ENCODE results near the gene GRAMD1B.

GRAMD1B gene

DNA sequence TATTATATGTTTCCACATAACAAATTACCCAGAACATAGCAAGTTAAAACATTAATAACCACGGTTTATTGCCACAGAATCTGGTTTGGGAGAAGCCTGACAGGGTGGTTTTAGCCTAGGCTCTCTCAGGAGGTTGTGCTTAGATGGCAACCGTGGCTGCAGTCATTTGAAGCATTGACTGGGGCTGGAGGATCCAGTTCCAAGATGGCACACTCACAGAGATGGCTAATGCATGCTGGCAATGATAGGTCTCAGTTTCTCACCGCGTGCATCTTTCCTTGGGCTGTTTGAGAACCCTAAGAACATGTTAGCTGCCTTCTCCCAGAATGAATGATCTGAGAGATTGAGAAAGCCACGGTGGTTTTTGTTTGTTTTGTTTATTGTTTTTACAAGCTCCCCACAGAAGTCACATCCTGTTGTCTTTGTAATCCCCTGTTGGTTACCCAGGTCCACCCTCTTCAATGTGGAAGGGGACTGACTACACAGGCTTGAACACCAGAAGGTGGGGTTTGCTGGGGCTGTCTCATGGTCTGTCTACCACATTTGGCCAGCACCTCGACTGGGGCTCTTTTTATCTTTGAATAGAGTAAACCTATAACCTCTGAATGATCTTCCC, 36.6 kb upstream of the GRAMD1B start:
- no peaks in the 10 kb centered on the region for H3K36me3 ChIP-seq (ENCODE audit: control insufficient read depth, insufficient read depth, low read length)
- no peak overlapping the region for H2BK15ac ChIP-seq (replicated peaks; ENCODE audit: low read depth)

DNA sequence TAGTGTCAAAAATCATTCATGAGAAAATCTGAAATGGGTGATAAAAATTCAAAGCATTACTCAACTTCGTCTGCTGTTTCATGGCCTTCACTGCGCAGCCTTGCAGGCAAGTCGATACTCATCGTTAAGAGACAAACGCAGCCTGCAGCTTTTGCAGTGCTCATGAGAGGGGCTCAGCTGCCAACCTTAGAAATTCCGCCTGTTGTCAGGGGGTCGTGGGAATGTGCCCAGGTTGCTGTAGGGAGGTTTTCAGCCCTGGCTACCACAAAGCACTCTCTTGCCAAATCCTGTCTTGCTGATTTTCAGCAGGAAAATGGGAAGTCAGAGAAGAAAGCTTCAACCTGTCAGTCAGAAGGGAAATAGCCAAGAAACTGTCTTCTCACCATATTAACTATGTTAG, 25.4 kb upstream of the GRAMD1B start:
- Histone ChIP-seq H4K8ac (ENCODE audit: low read depth, low read length) (no peak overlapping the region), H3K79me2 (ENCODE audit: control insufficient read depth, insufficient read depth, low read length) (no peaks in the 10 kb centered on the region), H3K4ac (ENCODE audit: low read depth, low read length) (no peak overlapping the region), H2BK120ac (ENCODE audit: low read depth, low read length) (no peak overlapping the region), H3K79me1 (ENCODE audit: low read length) (no peaks in the 10 kb centered on the region), H2BK5ac (ENCODE audit: low read length) (no peak overlapping the region), H3K56ac (ENCODE audit: low read length) (no peak overlapping the region), H2AK5ac (ENCODE audit: low read length) (no peak overlapping the region), H3K4me1 (ENCODE audit: control insufficient read depth, low read depth, low read length) (peaks cover 16% of the 10 kb centered on the region), H3K36me3 (ENCODE audit: control insufficient read depth, insufficient read depth, low read length) (no peaks in the 10 kb centered on the region), H3K4me2 (ENCODE audit: low read length) (no peak overlapping the region), H3K27ac (ENCODE audit: low read depth, low read length) (no peak overlapping the region), H3K9ac (ENCODE audit: low read length) (no peak overlapping the region), H3K4me3 (ENCODE audit: low read length) (no peak overlapping the region), H4K5ac (ENCODE audit: low read length) (no peak overlapping the region), H3K23ac (ENCODE audit: low read length) (no peak overlapping the region), H2BK15ac (replicated peaks; ENCODE audit: low read depth) (no peak overlapping the region), H3K27me3 (ENCODE audit: insufficient read depth, low read length, poor library complexity) (peaks cover 2% of the 10 kb centered on the region), H3K18ac (ENCODE audit: low read length) (no peak overlapping the region)
- no peak for DNase-seq
- WGBS (ENCODE audit: extremely low coverage, insufficient coverage, low lambda C conversion rate) = no CpG with 5 or more reads among the region's 7 CpGs

More for the DNA sequence above, 36.6 kb upstream of the GRAMD1B start:
- H2AK5ac ChIP-seq (ENCODE audit: low read length) = no peak overlapping the region
- H3K27me3 ChIP-seq (ENCODE audit: insufficient read depth, low read length, poor library complexity) = no peaks in the 10 kb centered on the region
- H3K4me1 ChIP-seq (ENCODE audit: control insufficient read depth, low read depth, low read length) = no peaks in the 10 kb centered on the region
- WGBS (ENCODE audit: extremely low coverage, insufficient coverage, low lambda C conversion rate) = no CpG with 5 or more reads among the region's 6 CpGs
- no peak overlapping the region for H4K8ac ChIP-seq (ENCODE audit: low read depth, low read length)
- peak; percentile 37 for DNase-seq
- no peak overlapping the region for H3K18ac ChIP-seq (ENCODE audit: low read length)
- H3K4me2 ChIP-seq (ENCODE audit: low read length) = no peak overlapping the region
- no peak overlapping the region for H2BK120ac ChIP-seq (ENCODE audit: low read depth, low read length)
- no peaks in the 10 kb centered on the region for H3K79me2 ChIP-seq (ENCODE audit: control insufficient read depth, insufficient read depth, low read length)
- no peak overlapping the region for H3K4ac ChIP-seq (ENCODE audit: low read depth, low read length)
- H4K5ac ChIP-seq (ENCODE audit: low read length) = no peak overlapping the region
- H3K79me1 ChIP-seq (ENCODE audit: low read length) = no peaks in the 10 kb centered on the region
- H2BK5ac ChIP-seq (ENCODE audit: low read length) = no peak overlapping the region
- H3K23ac ChIP-seq (ENCODE audit: low read length) = no peak overlapping the region
- no peak overlapping the region for H3K4me3 ChIP-seq (ENCODE audit: low read length)
- no peak overlapping the region for H3K56ac ChIP-seq (ENCODE audit: low read length)
- no peak overlapping the region for H3K27ac ChIP-seq (ENCODE audit: low read depth, low read length)
- H3K9ac ChIP-seq (ENCODE audit: low read length) = no peak overlapping the region

DNA sequence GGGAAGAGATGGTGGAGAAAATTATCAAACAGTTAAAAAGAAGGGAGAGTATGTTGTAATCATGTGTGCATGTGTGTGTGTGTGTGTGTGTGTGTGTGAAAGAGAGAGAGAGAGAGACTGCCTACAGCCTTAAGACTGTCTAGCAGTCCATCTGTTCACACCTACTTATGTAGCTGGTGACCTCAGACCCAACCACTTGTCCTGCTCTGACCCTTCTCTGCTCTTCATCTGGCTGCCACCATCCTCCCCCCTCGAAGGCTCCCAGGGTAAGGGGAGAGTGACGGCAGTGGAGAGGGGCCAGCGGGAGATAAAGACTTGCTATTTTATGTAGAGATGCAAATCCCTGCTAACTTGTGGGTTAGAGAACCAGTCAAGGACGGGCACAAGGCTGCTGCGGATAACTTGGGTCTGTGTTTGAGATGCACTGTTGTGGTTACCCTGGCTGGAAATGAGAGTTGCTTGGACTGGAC, 24.9 kb upstream of the GRAMD1B start:
- Histone ChIP-seq H3K4me1 (ENCODE audit: control insufficient read depth, low read depth, low read length) (peaks cover 16% of the 10 kb centered on the region), H3K4me3 (ENCODE audit: low read length) (no peak overlapping the region), H4K8ac (ENCODE audit: low read depth, low read length) (no peak overlapping the region), H3K9ac (ENCODE audit: low read length) (no peak overlapping the region), H2AK5ac (ENCODE audit: low read length) (no peak overlapping the region), H3K56ac (ENCODE audit: low read length) (no peak overlapping the region), H3K23ac (ENCODE audit: low read length) (no peak overlapping the region), H2BK5ac (ENCODE audit: low read length) (no peak overlapping the region), H4K5ac (ENCODE audit: low read length) (no peak overlapping the region), H2BK15ac (replicated peaks; ENCODE audit: low read depth) (no peak overlapping the region), H3K27ac (ENCODE audit: low read depth, low read length) (no peak overlapping the region), H3K79me1 (ENCODE audit: low read length) (no peaks in the 10 kb centered on the region), H3K36me3 (ENCODE audit: control insufficient read depth, insufficient read depth, low read length) (no peaks in the 10 kb centered on the region), H3K4ac (ENCODE audit: low read depth, low read length) (no peak overlapping the region), H3K18ac (ENCODE audit: low read length) (no peak overlapping the region), H3K27me3 (ENCODE audit: insufficient read depth, low read length, poor library complexity) (peaks cover 2% of the 10 kb centered on the region), H2BK120ac (ENCODE audit: low read depth, low read length) (no peak overlapping the region), H3K79me2 (ENCODE audit: control insufficient read depth, insufficient read depth, low read length) (no peaks in the 10 kb centered on the region), H3K4me2 (ENCODE audit: low read length) (no peak overlapping the region)
- no CpG with 5 or more reads among the region's 5 CpGs for WGBS (ENCODE audit: extremely low coverage, insufficient coverage, low lambda C conversion rate)
- DNase-seq = peak; percentile 82

DNA sequence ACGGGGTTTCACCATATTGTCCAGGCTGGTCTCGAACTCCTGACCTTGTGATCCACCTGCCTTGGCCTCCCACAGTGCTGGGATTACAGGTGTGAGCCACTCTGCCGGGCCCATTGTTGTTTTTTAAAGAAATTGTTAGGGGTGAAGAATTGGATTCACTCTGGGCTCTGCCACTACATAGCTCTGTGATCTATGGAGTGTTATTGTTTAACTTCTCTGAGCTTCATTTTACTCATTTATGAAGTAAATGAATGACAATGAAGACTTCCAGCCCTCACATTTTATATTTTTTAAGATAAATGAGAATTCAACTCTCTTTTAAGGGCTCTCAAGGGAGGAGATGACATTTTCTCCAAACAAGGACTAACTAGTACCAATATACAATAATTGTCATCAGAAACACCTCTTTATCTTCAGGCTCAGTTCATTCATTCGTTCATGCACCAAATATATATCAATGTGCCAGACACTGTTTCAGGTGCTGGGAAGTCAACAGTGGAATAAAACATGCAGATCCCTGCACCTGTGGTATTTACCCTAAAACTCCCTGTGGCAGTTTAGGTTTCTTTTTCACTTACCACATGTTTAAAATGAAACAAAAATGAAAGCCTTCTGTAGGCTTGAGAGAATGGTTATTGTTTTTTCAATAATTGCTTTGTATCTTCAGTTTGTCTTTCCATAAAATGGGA, 23.5 kb upstream of the GRAMD1B start:
- H3K27me3 ChIP-seq (ENCODE audit: insufficient read depth, low read length, poor library complexity) = peaks cover 2% of the 10 kb centered on the region
- no peak overlapping the region for H3K23ac ChIP-seq (ENCODE audit: low read length)
- H4K8ac ChIP-seq (ENCODE audit: low read depth, low read length) = no peak overlapping the region
- no peak overlapping the region for H3K4ac ChIP-seq (ENCODE audit: low read depth, low read length)
- no peak overlapping the region for H3K56ac ChIP-seq (ENCODE audit: low read length)
- no peak overlapping the region for H3K4me3 ChIP-seq (ENCODE audit: low read length)
- WGBS (ENCODE audit: extremely low coverage, insufficient coverage, low lambda C conversion rate) = no CpG with 5 or more reads among the region's 4 CpGs
- DNase-seq = no peak
- H3K36me3 ChIP-seq (ENCODE audit: control insufficient read depth, insufficient read depth, low read length) = no peaks in the 10 kb centered on the region
- H2BK5ac ChIP-seq (ENCODE audit: low read length) = no peak overlapping the region
- H3K18ac ChIP-seq (ENCODE audit: low read length) = no peak overlapping the region
- H2AK5ac ChIP-seq (ENCODE audit: low read length) = no peak overlapping the region
- no peaks in the 10 kb centered on the region for H3K79me1 ChIP-seq (ENCODE audit: low read length)
- no peak overlapping the region for H2BK15ac ChIP-seq (replicated peaks; ENCODE audit: low read depth)
- no peak overlapping the region for H2BK120ac ChIP-seq (ENCODE audit: low read depth, low read length)
- no peaks in the 10 kb centered on the region for H3K79me2 ChIP-seq (ENCODE audit: control insufficient read depth, insufficient read depth, low read length)
- peaks cover 16% of the 10 kb centered on the region for H3K4me1 ChIP-seq (ENCODE audit: control insufficient read depth, low read depth, low read length)
- H4K5ac ChIP-seq (ENCODE audit: low read length) = no peak overlapping the region
- no peak overlapping the region for H3K9ac ChIP-seq (ENCODE audit: low read length)
- no peak overlapping the region for H3K4me2 ChIP-seq (ENCODE audit: low read length)
- no peak overlapping the region for H3K27ac ChIP-seq (ENCODE audit: low read depth, low read length)

DNA sequence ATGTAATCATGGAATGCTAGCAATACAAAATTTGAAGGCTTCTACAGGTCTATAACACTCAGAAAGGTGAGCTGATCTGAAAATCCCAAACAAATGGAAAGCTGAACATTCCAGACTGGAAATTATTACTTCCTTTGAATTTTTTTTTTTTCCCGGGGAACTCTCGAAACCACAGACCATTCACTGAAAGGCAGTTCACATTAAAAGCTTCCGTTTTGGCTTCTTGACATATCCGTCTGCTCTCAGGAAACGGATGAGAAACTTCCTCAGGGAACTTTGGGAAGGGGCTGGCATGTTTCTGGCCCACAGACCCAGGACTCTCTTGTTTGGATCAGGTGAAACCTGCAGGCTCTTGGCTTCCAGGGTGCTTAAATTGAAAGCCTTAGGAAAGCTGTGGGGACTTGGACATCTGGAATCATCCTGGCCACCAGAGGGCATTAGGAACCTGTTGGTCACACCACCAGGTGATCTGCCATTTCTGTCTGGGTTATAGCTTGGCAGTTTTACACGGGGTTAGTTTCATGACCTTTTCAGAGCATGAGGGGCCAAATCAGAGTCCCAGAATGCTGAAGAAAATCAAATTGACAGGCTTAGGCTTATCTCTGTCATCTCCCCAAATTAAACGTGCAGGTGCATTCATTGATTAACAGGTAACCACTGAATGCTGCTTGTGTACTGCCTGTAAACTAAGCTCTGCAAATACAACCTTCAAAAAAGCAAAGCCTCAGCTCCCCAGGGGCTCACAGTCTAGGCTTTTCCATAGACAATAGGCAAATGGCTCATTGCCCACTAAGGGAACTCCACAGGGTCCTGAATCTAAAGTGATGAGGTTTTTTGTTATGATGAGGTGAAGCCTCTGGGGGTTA, 22.7 kb upstream of the GRAMD1B start:
- Histone ChIP-seq H3K9ac (ENCODE audit: low read length) (no peak overlapping the region), H3K4me3 (ENCODE audit: low read length) (no peak overlapping the region), H3K18ac (ENCODE audit: low read length) (no peak overlapping the region), H4K8ac (ENCODE audit: low read depth, low read length) (no peak overlapping the region), H2AK5ac (ENCODE audit: low read length) (no peak overlapping the region), H3K79me2 (ENCODE audit: control insufficient read depth, insufficient read depth, low read length) (no peaks in the 10 kb centered on the region), H3K4ac (ENCODE audit: low read depth, low read length) (no peak overlapping the region), H3K27ac (ENCODE audit: low read depth, low read length) (no peak overlapping the region), H2BK120ac (ENCODE audit: low read depth, low read length) (no peak overlapping the region), H2BK15ac (replicated peaks; ENCODE audit: low read depth) (no peak overlapping the region), H3K4me1 (ENCODE audit: control insufficient read depth, low read depth, low read length) (peaks cover 16% of the 10 kb centered on the region), H3K27me3 (ENCODE audit: insufficient read depth, low read length, poor library complexity) (peaks cover 2% of the 10 kb centered on the region), H3K56ac (ENCODE audit: low read length) (no peak overlapping the region), H4K5ac (ENCODE audit: low read length) (no peak overlapping the region), H3K36me3 (ENCODE audit: control insufficient read depth, insufficient read depth, low read length) (no peaks in the 10 kb centered on the region), H2BK5ac (ENCODE audit: low read length) (no peak overlapping the region), H3K79me1 (ENCODE audit: low read length) (no peaks in the 10 kb centered on the region), H3K4me2 (ENCODE audit: low read length) (no peak overlapping the region), H3K23ac (ENCODE audit: low read length) (no peak overlapping the region)
- no CpG with 5 or more reads among the region's 7 CpGs for WGBS (ENCODE audit: extremely low coverage, insufficient coverage, low lambda C conversion rate)
- DNase-seq = peak; percentile 92

Data from mesendoderm (in vitro differentiated cells).